ELR (cell line): Measurements from ENCODE around the gene FNDC11.
A peak's percentile ranks its signal among the peaks of the same experiment; 100 is the strongest.
"Not testable (repeated sequence)": the region's sequence is repeated elsewhere in the genome, so short reads cannot be mapped to it uniquely, and the experiment has no call there.

ENCODE experiments used
- DNase-seq: peaks from one replicate; pipeline ENCODE4 v3.0.0-alpha.2; 2015; ENCODE audit warnings: low read depth

Gene FNDC11

GRCh38 chr20:63566395-63567135 is 12.6 kb downstream of the FNDC11 start:
- no peak for DNase-seq

DNA sequence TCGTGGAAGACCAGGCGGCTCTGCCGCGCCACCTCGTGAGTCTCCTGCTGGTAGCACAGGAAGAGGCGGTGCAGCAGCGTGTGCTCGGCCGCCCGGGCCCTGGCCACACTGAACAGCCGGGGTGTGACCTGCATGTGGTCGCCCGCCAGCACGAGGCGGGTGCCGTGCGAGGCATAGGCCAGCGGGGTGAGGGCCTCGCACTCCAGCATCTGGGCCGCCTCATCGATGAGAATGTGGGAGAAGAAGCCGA is 13.1 kb downstream of the FNDC11 start:
- DNase-seq = no peak

GRCh38 chr20:63567386-63568169 is 13.6 kb downstream of the FNDC11 start:
- no peak for DNase-seq

GRCh38 chr20:63568170-63568981 is 14.4 kb downstream of the FNDC11 start:
- DNase-seq = no peak

- no peak for DNase-seq
Observed at GRCh38 chr20:63568986-63569949, 15.3 kb downstream of the FNDC11 start.

- no peak for DNase-seq
Observed at GRCh38 chr20:63570281-63571086, 16.5 kb downstream of the FNDC11 start.

DNA sequence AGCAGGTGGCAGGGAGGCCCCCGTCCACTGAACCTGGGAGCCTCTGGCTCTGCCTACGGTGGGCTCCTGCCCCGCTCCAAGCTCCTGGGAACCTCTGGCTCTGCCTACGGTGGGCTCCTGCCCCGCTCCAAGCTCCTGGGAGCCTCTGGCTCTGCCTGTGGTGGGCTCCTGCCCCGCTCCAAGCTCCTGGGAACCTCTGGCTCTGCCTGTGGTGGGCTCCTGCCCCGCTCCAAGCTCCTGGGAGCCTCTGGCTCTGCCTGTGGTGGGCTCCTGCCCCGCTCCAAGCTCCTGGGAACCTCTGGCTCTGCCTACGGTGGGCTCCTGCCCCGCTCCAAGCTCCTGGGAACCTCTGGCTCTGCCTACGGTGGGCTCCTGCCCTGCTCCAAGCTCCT is 17.1 kb downstream of the FNDC11 start:
- not testable (repeated sequence) for DNase-seq

GRCh38 chr20:63572071-63572787 is 18.3 kb downstream of the FNDC11 start:
- DNase-seq = no peak

DNA sequence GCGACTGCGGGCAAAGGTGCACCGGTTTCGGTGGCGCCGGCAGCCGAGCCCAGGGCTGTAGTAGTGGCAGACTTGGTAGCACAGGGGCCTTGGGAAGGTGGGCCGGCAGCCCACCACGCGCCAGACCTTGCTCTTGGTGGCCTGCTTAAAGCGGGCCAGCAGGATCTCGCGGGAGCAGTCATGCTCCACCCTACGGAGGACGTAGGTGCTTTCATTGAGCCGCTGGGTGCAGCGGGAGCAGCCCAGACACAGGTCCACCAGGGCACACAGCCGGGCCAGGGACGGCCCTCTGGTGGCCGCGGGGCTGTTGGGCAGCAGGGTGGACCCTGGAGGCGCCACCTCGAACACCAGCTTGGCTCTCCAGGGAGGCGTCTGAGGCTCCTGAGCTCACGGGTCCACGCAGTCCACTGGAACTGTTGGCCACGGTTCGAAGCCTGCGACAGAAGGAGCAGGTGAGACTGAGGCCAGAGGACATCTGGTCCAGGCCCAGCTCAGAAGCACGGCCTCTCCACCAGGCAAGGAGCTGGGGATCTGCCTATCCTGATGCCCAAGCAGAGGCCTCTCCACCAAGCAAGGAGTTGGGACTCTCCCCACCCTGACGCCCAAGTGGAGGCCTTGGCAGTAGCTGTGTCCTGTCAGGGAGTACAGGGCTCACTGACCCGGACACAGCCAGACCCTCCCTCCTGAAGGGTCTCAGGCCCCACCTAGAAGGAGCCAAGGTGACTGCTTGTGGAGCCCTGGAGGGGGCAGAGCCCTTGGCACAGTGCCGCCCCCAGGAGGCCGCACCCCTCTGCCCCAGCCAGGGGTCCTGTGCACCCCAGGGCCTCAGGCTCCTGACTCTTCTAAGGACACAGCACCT is 19.1 kb downstream of the FNDC11 start:
- DNase-seq = peak; percentile 32

DNA sequence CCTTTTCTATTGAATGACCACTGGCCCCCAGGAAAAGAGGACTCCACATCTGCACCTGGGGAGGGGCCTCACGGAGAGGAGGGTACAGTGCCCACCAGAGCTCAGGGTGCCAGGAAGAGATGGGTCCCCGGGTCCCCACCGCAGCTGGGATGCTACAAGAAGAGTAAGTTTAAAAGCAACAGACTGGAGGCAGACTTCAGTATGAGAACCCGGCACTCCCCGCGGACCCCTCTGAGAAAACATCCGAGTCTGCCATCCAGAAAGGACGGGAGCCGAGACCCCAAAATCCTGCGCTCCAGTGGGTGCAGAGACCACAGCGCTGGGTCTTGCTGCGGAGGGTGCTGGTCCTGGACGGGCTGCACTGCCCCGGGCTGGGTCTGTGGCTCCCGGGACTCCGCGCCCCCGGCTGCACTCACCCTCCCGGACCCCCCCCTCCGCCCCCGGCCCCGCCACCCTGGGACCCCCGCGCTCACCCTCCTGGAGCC is 19.7 kb downstream of the FNDC11 start:
- DNase-seq = peak; percentile 32

DNA sequence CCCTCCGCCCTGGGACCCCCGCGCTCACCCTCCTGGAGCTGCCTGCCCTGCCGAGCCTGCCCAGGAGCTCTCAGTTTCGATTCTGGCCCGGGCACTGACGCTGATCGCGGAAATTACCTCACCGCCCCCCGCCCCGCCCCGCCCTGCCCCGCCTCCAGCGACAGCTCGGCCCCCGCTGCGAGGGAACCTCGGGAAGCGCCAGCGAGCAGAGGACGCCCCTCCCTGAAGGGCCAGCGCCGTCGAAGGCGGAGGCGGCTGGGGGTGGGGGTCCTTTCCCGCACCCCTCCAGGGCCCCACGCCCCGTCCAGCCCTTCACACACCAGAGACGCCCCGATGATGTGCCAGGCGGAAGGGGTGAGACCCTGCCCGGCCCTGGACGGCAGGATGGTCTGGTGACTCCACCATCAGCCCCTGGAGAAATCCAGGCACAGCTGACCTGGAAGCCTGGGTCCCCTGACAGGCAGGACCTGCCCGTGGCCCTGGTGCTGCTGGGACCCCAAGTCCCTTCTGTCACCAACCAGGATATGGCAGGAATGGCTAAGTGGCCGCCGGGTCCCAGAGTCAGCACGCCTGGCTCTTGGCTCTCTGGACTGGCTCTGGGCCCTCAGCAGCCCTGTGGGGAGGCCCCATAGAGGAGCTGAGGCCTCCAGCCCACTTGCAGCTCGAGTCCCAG is 20.3 kb downstream of the FNDC11 start, which contains the start of gene HELZ2:
TSS of gene HELZ2 (minus strand) at position 84 of the 673 bp plus-strand sequence. CDS start 1,854 bp downstream, outside the sequence.
- DNase-seq = peak; percentile 85

DNA sequence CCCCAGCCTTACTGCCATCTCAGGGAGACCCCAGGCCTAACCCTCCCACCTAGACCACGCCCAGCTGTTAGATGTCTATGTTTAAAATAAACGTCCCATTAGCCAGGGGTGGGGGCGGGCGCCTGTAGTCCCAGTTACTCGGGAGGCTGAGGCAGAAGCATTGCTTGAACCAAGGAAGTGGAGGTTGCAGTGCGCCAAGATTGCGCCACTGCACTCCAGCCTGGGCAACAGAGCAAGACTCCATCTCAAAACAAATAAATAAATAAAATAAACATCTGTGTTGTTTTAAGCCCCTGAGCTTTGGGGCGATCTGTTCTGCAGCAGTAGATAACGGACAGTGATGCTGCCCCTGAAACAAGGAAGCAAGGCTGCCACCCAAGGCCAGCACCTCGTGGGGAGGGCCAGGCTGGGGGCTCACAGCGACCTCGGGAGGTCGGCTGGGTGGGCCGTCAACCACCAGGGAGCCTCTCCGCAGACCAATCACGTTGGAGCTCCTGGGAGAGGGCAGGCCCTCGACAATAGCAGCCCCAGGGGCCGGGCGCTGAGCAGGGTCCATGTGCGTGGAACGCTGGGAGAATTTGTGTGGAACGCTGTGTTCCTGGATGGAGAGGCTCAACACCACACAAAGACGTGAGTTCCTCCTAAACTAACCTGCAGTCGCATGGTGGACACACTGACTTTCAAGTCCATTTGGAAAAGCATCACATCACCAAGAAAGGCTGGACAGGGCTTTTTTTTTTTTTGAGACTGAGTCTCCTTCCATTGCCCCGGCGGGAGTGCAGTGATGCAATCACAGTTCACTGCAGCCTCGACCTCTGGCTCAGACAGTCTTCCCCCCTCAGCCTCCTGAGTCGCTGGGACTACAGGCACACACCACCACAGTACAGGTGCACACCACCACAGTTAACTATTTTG is 21.1 kb downstream of the FNDC11 start:
- peak; percentile 71 for DNase-seq

DNA sequence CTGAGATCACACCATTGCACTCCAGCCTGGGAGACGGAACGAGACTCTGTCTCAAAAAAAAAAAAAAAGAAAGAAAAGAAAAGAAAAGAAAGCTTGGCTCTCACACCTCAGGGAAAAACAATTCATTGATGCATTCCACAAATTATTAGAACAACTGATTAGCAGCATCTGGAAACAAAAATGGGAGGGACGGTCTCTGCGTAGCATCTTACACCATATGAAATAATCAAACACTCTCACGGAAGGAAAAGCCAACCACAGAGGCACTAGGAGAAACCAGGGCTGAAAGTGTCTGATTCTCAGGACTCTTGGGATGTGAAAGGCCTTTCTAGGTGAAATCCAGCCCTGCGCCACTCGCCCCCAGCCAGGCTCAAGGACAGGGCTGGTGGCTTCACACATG is 22.4 kb downstream of the FNDC11 start:
- no peak for DNase-seq

- no peak for DNase-seq
Observed at GRCh38 chr20:63577317-63577894, 23.4 kb downstream of the FNDC11 start.

DNA sequence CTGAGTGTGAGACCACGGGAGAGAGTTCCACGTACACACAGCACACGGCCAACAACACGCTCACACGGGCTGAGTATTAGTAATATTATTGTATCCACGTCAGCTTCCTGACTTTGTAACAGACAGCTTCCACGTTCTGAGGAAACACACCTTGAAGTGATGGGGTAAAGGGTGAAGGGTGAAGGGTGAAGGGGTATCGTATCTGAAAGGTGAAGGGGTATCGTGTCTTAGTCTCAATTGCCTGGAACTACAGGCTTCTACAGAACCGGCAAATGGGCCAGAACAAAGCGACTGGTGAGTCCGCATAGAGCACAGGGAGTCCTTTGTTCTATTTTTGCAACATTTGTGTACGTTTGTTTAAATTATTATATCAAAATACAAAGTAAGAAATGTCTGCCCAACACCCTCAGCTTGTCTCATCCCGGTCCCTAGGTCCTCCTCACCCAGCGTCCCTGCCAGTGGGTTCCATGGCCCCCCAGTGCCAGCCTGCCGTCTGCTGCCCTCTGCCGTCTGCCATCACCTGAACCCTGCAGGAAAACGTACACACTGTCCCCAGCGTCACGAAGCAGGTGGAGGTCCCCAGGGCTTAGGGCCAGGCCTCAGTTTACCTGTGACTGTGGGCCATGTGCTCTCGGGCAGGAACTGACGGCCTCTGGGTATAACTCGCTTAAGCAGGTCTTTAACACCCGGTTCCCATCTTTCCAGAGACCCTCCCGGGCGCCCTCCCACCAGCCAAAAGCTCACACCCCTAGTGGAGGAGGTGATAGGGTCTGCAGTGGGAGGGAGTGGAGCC is 24.5 kb downstream of the FNDC11 start:
- no peak for DNase-seq
